ENCODE measurements around the gene PCAT6. TPM values are rescaled to one million over a fixed set of nuclear protein-coding genes. Genes with fewer than 3 reads are reported as not detected.

Gene PCAT6
- total RNA-seq, 1 experiment from 2014 or later: 4.8 TPM

GRCh38 chr1:202765721-202766120 lies 45.0 kb upstream of the PCAT6 start:
- Histone ChIP-seq H3K23ac (ENCODE audit: insufficient read length, low read depth, low read length) (no peak overlapping the region), H3K79me2 (ENCODE audit: insufficient read depth, low read length) (no peaks in the 10 kb centered on the region), H2BK120ac (ENCODE audit: low read depth, low read length, poor library complexity, severe bottlenecking) (no peak overlapping the region), H3K9ac (ENCODE audit: extremely low read depth, insufficient read length, low read length) (no peak overlapping the region), H4K20me1 (ENCODE audit: control insufficient read depth, insufficient read depth, insufficient read length) (no peaks in the 10 kb centered on the region), H2AFZ (ENCODE audit: low read length) (no peak overlapping the region), H4K5ac (ENCODE audit: insufficient read length, low read depth, low read length) (no peak overlapping the region), H4K91ac (ENCODE audit: insufficient read length, low read depth, low read length) (no peak overlapping the region), H2BK12ac (ENCODE audit: insufficient read length, low read depth, low read length) (no peak overlapping the region), H3K14ac (ENCODE audit: insufficient read depth, low read length) (no peak overlapping the region), H3K4ac (ENCODE audit: low read depth, low read length) (no peak overlapping the region), H4K8ac (replicated peaks; ENCODE audit: insufficient read length, low read depth, low read length) (no peak overlapping the region), H3T11ph (ENCODE audit: low read length) (no peak overlapping the region), H2BK5ac (ENCODE audit: insufficient read length, low read length) (no peak overlapping the region), H3K27ac (ENCODE audit: insufficient read length, low read depth, low read length) (no peak overlapping the region), H2BK20ac (ENCODE audit: low read depth, low read length, poor library complexity, severe bottlenecking) (no peak overlapping the region), H3K18ac (ENCODE audit: insufficient read length, low read depth, low read length) (no peak overlapping the region), H3K23me2 (ENCODE audit: insufficient read length, low read depth, low read length, poor library complexity, severe bottlenecking) (no peaks in the 10 kb centered on the region), H3K4me1 (ENCODE audit: insufficient read depth, low read length) (no peaks in the 10 kb centered on the region), H3K56ac (ENCODE audit: insufficient read length, low read depth, low read length) (no peak overlapping the region), H3K79me1 (ENCODE audit: insufficient read depth, low read depth, low read length, poor library complexity, severe bottlenecking) (peaks cover 3% of the 10 kb centered on the region), H3K27me3 (ENCODE audit: insufficient read depth, low read length) (no peaks in the 10 kb centered on the region), H3K9me3 (ENCODE audit: control insufficient read depth, low read depth, low read length) (no peaks in the 10 kb centered on the region), H3K4me2 (ENCODE audit: insufficient read depth, insufficient read length, low read length) (no peak overlapping the region), H2AK5ac (ENCODE audit: insufficient read length, low read length) (no peak overlapping the region), H2BK15ac (ENCODE audit: low read depth, low read length) (no peak overlapping the region)
- Mint-ChIP-seq H3K4me1 (no peaks in the 10 kb centered on the region), H3K9me3 (no peaks in the 10 kb centered on the region), H3K4me3 (no peak overlapping the region), H3K36me3 (ENCODE audit: insufficient read depth in 1 of 3, low read depth in 3 of 3) (peaks cover 33 to 85% (median 79%) of the 10 kb centered on the region in 3 experiments), H3K27ac (no peak overlapping the region), H3K27me3 (ENCODE audit: low read depth) (no peaks in the 10 kb centered on the region)
- TF ChIP-seq CTCF (conservative IDR thresholded peaks at IDR 0.05): no peak
- WGBS (ENCODE audit: extremely low coverage, insufficient read length, low lambda C conversion rate): no CpG with 5 or more reads among the region's 1 CpG
- no peak for DNase-seq
